K562 (cell line): Measurements from ENCODE around the gene ASF1B. TPM values are rescaled to one million over a fixed set of nuclear protein-coding genes. Genes with fewer than 3 reads are reported as not detected.

Experiments used
- ATF4 ChIP-seq: fragments of 450-650 bp; formaldehyde crosslinking; IDR thresholded peaks from 2 replicates; pipeline ENCODE4 v1.4.0; 2022; ENCODE audit warnings: mild to moderate bottlenecking, moderate library complexity
- BRCA1 ChIP-seq, 2 experiments: fragments of 450-650 bp in 1 of 2; sonication (generic) in 1 of 2; formaldehyde crosslinking in 1 of 2; IDR thresholded peaks; 2 replicates each; pipeline versions ENCODE4 v1.5.0 to v1.6.1; 2017 to 2020; ENCODE audit warnings: mild to moderate bottlenecking in 1 of 2, missing genetic modification reagents in 1 of 2
- BRF2 ChIP-seq: IDR thresholded peaks from 3 replicates; pipeline ENCODE4 v1.6.1; 2011; ENCODE audit warnings: borderline replicate concordance, mild to moderate bottlenecking; ENCODE audit not compliant: insufficient read length, insufficient read depth
- GABPB1 ChIP-seq: sonication (generic); formaldehyde crosslinking; IDR thresholded peaks from 2 replicates; pipeline ENCODE4 v1.8.0; 2022; ENCODE audit warnings: mild to moderate bottlenecking, missing genetic modification reagents
- GATAD2B ChIP-seq: fragments of 450-650 bp; IDR thresholded peaks from 2 replicates; pipeline ENCODE4 v1.6.1; 2017; ENCODE audit warnings: mild to moderate bottlenecking, borderline replicate concordance
- NFIX ChIP-seq: fragments of 250-450 bp; sonication (Bioruptor Pico); IDR thresholded peaks from 2 replicates; pipeline ENCODE4 v1.4.0; 2020; ENCODE audit warnings: low read depth, mild to moderate bottlenecking, moderate library complexity
- POLR3A ChIP-seq: IDR thresholded peaks from 2 replicates; pipeline ENCODE4 v1.6.1; 2011; ENCODE audit warnings: borderline replicate concordance, mild to moderate bottlenecking, moderate library complexity; ENCODE audit not compliant: insufficient read length, insufficient read depth; ENCODE audit errors: extremely low read depth
- RB1 ChIP-seq: fragments of 450-650 bp; IDR thresholded peaks from 2 replicates; pipeline ENCODE4 v1.6.1; 2017; ENCODE audit warnings: low read depth, mild to moderate bottlenecking
- RBBP5 ChIP-seq: fragments of 200-600 bp; sonication (generic); IDR thresholded peaks from 2 replicates; pipeline ENCODE4 v1.6.1; 2012; ENCODE audit warnings: borderline replicate concordance, mild to moderate bottlenecking, low read length, control low read depth, inconsistent platforms; ENCODE audit not compliant: insufficient read depth, poor library complexity, severe bottlenecking
- REST ChIP-seq, 2 experiments: fragments of 450-650 bp; formaldehyde crosslinking in 1 of 2; IDR thresholded peaks; 2 replicates each; pipeline versions ENCODE4 v1.4.0 to v1.6.1; 2014 to 2020; ENCODE audit warnings: mild to moderate bottlenecking in 2 of 2, borderline replicate concordance in 1 of 2, low read depth in 1 of 2
- TCF7L2 ChIP-seq: fragments of 150-350 bp; IDR thresholded peaks from 2 replicates; pipeline ENCODE4 v1.6.1; 2016; ENCODE audit warnings: low read depth, mild to moderate bottlenecking, low read length, moderate library complexity
- U2AF2 ChIP-seq: fragments of 200-400 bp; formaldehyde crosslinking; optimal IDR thresholded peaks from 2 replicates; pipeline ENCODE3; 2017; ENCODE audit warnings: low read depth, mild to moderate bottlenecking, low read length
- ZNF280B ChIP-seq: fragments of 250-450 bp; sonication (Bioruptor Pico); IDR thresholded peaks from 2 replicates; pipeline ENCODE4 v1.5.1; 2021; ENCODE audit warnings: mild to moderate bottlenecking
- polyA plus RNA-seq, 8 experiments: library from polyadenylated mRNA; depleted of rRNA in 4 of 8; stranded (reverse) in 5 of 8; unstranded in 3 of 8; fragments of >200 nt; fragmentation: Nextera tagmentation in 2 of 8; fragmentation: Illumina TruSeq in 1 of 8; extraction: Ambion mirVana in 2 of 8; extraction: Trizol in 1 of 8; gene quantifications; 2 replicates each; pipeline versions ENCODE4 v1.2.1 to v1.2.3, GENCODE V29; 2011 to 2014; ENCODE audit warnings: inconsistent platforms in 1 of 8, missing spikeins in 1 of 8
- total RNA-seq, 7 experiments: library from RNA; depleted of rRNA in 6 of 7; stranded (reverse); fragments of >200 nt in 6 of 7; fragmentation: Illumina TruSeq in 2 of 7; extraction: Trizol in 2 of 7; gene quantifications; 2 replicates each; pipeline versions ENCODE4 v1.2.1 to v1.2.3, GENCODE V29; 2011 to 2021; ENCODE audit warnings: low replicate concordance in 1 of 7

ASF1B gene
- total and polyA plus RNA-seq, 9 of the 15 experiments (the other 6 are each of a cell fraction or from before 2014, with no cell fraction given): 6.0 to 69.4 (median 53.3) TPM

- TF ChIP-seq REST (IDR thresholded peaks at IDR 0.05; ENCODE audit: borderline replicate concordance): peak; percentile 93
- TF ChIP-seq REST (CRISPR knock-in tag; IDR thresholded peaks at IDR 0.05; ENCODE audit: low read depth): no peak
- no peak for TF ChIP-seq U2AF2
- TF ChIP-seq RB1: peak; percentile 55; the same call in 1 of the 2 replicates
- no peak for TF ChIP-seq ATF4
- TF ChIP-seq BRCA1 (IDR thresholded peaks at IDR 0.05): no peak
- no peak for TF ChIP-seq BRCA1 (CRISPR knock-in tag; IDR thresholded peaks at IDR 0.05)
- TF ChIP-seq TCF7L2: no peak
- no peak for TF ChIP-seq POLR3A
- no peak for TF ChIP-seq ZNF280B (CRISPR knock-in tag)
- no peak for TF ChIP-seq GATAD2B
- TF ChIP-seq GABPB1 (CRISPR knock-in tag): 0 out of 2 replicates have a peak, but pooled peaks have one; percentile 36
- TF ChIP-seq NFIX (CRISPR knock-in tag): no peak
- TF ChIP-seq BRF2: no peak
- no peak for TF ChIP-seq RBBP5
These were observed 11.6 kb upstream of the ASF1B start (continued) for GRCh38 chr19:14147797-14148605.
